SK-N-SH (cell line): Measurements from ENCODE around the gene FAM222B. TPM values are rescaled to one million over a fixed set of nuclear protein-coding genes. Genes with fewer than 3 reads are reported as not detected.

Experiments used
- CTCF ChIA-PET: fragments of 300-600, 350-600 bp; formaldehyde crosslinking; extraction: SDS; loops from one replicate; lab custom pipeline; 2021; lab: Yijun Ruan, JAX
- POLR2A ChIA-PET: fragments of 350-600 bp; sonication (Branson Sonifier 250); formaldehyde crosslinking; extraction: SDS; loops from one replicate; lab custom pipeline; 2020; ENCODE audit warnings: antibody characterized with exemption, inconsistent platforms; lab: Yijun Ruan, JAX
- DNase-seq: peaks from one replicate; pipeline ENCODE4 v3.0.0; 2012
- H2AFZ ChIP-seq: fragments of 200-600 bp; sonication (generic); 2 replicates; pipeline ENCODE4 v1.8.1; 2016; ENCODE audit warnings: antibody characterized with exemption, mild to moderate bottlenecking, low read depth
- H3F3A ChIP-seq: fragments of 200-600 bp; sonication (generic); replicated peaks from 2 replicates; pipeline ENCODE3; 2016; ENCODE audit warnings: antibody characterized with exemption, mild to moderate bottlenecking; ENCODE audit not compliant: insufficient read depth
- H3K27ac ChIP-seq, 2 experiments: fragments of 200-500 bp in 1 of 2; fragments of 200-600 bp in 1 of 2; sonication (Bioruptor generic) in 1 of 2; sonication (generic), shearing (Covaris generic) in 1 of 2; 2 replicates each; pipeline versions ENCODE4 v1.5.1 to v1.6.1; 2014 to 2016; ENCODE audit warnings: low read depth in 2 of 2, inconsistent platforms in 1 of 2, low read length in 1 of 2, mild to moderate bottlenecking in 1 of 2, mixed read lengths in 1 of 2
- H3K27me3 ChIP-seq: fragments of 200-600 bp; sonication (generic), shearing (Covaris generic); 2 replicates; pipeline ENCODE4 v1.6.1; 2016; ENCODE audit warnings: mixed run types; ENCODE audit not compliant: insufficient read depth
- H3K36me3 ChIP-seq, 2 experiments: fragments of 200-500 bp in 1 of 2; fragments of 200-600 bp in 1 of 2; sonication (Bioruptor generic) in 1 of 2; sonication (generic) in 1 of 2; replicated peaks in 1 of 2; 2 replicates each; pipeline versions ENCODE3 to v1.5.1; 2014 to 2016; ENCODE audit warnings: low read length in 1 of 2, mild to moderate bottlenecking in 1 of 2; ENCODE audit not compliant: insufficient read depth in 2 of 2, control insufficient read depth in 1 of 2
- H3K4me1 ChIP-seq, 2 experiments: fragments of 200-500 bp in 1 of 2; fragments of 200-600 bp in 1 of 2; sonication (Bioruptor generic) in 1 of 2; sonication (generic), shearing (Covaris generic) in 1 of 2; 2 replicates each; pipeline versions ENCODE4 v1.5.1 to v1.6.1; 2014 to 2016; ENCODE audit warnings: low read depth in 1 of 2, low read length in 1 of 2, mixed run types in 1 of 2; ENCODE audit not compliant: insufficient read depth in 2 of 2, control insufficient read depth in 1 of 2
- H3K4me2 ChIP-seq: fragments of 200-600 bp; sonication (generic), shearing (Covaris generic); 2 replicates; pipeline ENCODE4 v1.6.1; 2017; ENCODE audit warnings: mixed run types
- H3K4me3 ChIP-seq, 2 experiments: fragments of 200-500 bp in 1 of 2; fragments of 200-600 bp in 1 of 2; sonication (Bioruptor generic) in 1 of 2; sonication (generic), shearing (Covaris generic) in 1 of 2; 2 replicates each; pipeline versions ENCODE4 v1.5.1 to v1.8.1; 2014 to 2016; ENCODE audit warnings: low read depth in 2 of 2, inconsistent platforms in 1 of 2, low read length in 1 of 2, mild to moderate bottlenecking in 1 of 2, mixed read lengths in 1 of 2, moderate library complexity in 1 of 2
- H3K79me2 ChIP-seq: fragments of 200-600 bp; sonication (generic); 2 replicates; pipeline ENCODE4 v1.8.1; 2017; ENCODE audit warnings: mild to moderate bottlenecking; ENCODE audit not compliant: insufficient read depth
- H3K9ac ChIP-seq: fragments of 200-600 bp; sonication (generic); 2 replicates; pipeline ENCODE4 v1.6.1; 2017; ENCODE audit warnings: mixed run types
- H3K9me2 ChIP-seq: fragments of 200-600 bp; sonication (generic); 2 replicates; pipeline ENCODE4 v1.6.1; 2017; ENCODE audit warnings: mixed run types
- H3K9me3 ChIP-seq: fragments of 200-600 bp; sonication (generic); 2 replicates; pipeline ENCODE4 v1.6.1; 2017; ENCODE audit warnings: mixed run types, mild to moderate bottlenecking, moderate library complexity
- H4K20me1 ChIP-seq: fragments of 200-600 bp; sonication (generic); 2 replicates; pipeline ENCODE4 v1.6.1; 2017; ENCODE audit warnings: mild to moderate bottlenecking, mixed run types; ENCODE audit not compliant: insufficient read depth
- CHD2 ChIP-seq: fragments of 150-350 bp; IDR thresholded peaks from 2 replicates; pipeline ENCODE4 v1.6.1; 2018; ENCODE audit warnings: low read length; ENCODE audit not compliant: partially characterized antibody
- EZH2phosphoT487 ChIP-seq: fragments of 200-600 bp; sonication (generic); IDR thresholded peaks from 2 replicates; pipeline ENCODE4 v1.6.1; 2017; ENCODE audit warnings: low read depth, mixed run types, mild to moderate bottlenecking, antibody characterized with exemption, moderate library complexity, borderline replicate concordance
- FOXJ3 ChIP-seq: sonication (generic); formaldehyde crosslinking; IDR thresholded peaks from 2 replicates; pipeline ENCODE4 v1.5.1; 2020; ENCODE audit warnings: mild to moderate bottlenecking, missing genetic modification reagents
- FOXM1 ChIP-seq: IDR thresholded peaks from 2 replicates; pipeline ENCODE4 v1.4.0; 2012; ENCODE audit warnings: low read depth, mild to moderate bottlenecking
- IRF3 ChIP-seq: fragments of 150-350 bp; IDR thresholded peaks from 2 replicates; pipeline ENCODE4 v1.6.1; 2016; ENCODE audit warnings: mild to moderate bottlenecking, low read depth, low read length
- JUND ChIP-seq: IDR thresholded peaks from 2 replicates; pipeline ENCODE4 v1.4.0; 2012
- MEF2A ChIP-seq: IDR thresholded peaks from 2 replicates; pipeline ENCODE4 v1.4.0; 2012; ENCODE audit warnings: low read depth, borderline replicate concordance
- MXI1 ChIP-seq: IDR thresholded peaks from 2 replicates; pipeline ENCODE4 v1.6.1; 2012; ENCODE audit warnings: mild to moderate bottlenecking, low read depth, low read length, improper control_type of control experiment
- NFIC ChIP-seq: IDR thresholded peaks from 2 replicates; pipeline ENCODE4 v1.4.0; 2012; ENCODE audit warnings: borderline replicate concordance
- PBX3 ChIP-seq: IDR thresholded peaks from 2 replicates; pipeline ENCODE4; 2012
- RAD21 ChIP-seq: IDR thresholded peaks from 2 replicates; pipeline ENCODE4 v1.6.1; 2012; ENCODE audit warnings: mild to moderate bottlenecking, low read length
- RCOR1 ChIP-seq: fragments of 150-350 bp; IDR thresholded peaks from 2 replicates; pipeline ENCODE4 v1.6.1; 2017; ENCODE audit warnings: antibody characterized with exemption, low read length
- RFX5 ChIP-seq: IDR thresholded peaks from 2 replicates; pipeline ENCODE4 v1.6.1; 2012; ENCODE audit warnings: mild to moderate bottlenecking, improper control_type of control experiment, low read length
- RXRA ChIP-seq: IDR thresholded peaks from 2 replicates; pipeline ENCODE4 v1.4.0; 2012; ENCODE audit warnings: low read depth, mild to moderate bottlenecking, borderline replicate concordance
- SIN3A ChIP-seq: IDR thresholded peaks from 2 replicates; pipeline ENCODE4 v1.6.1; 2012; ENCODE audit warnings: low read depth, mild to moderate bottlenecking, low read length, moderate library complexity, borderline replicate concordance
- SMC3 ChIP-seq: IDR thresholded peaks from 2 replicates; pipeline ENCODE4 v1.6.1; 2012; ENCODE audit warnings: low read depth, low read length, improper control_type of control experiment
- TAF1 ChIP-seq: IDR thresholded peaks from 2 replicates; pipeline ENCODE4 v1.6.1; 2012; ENCODE audit warnings: low read depth, mild to moderate bottlenecking, low read length, moderate library complexity, borderline replicate concordance
- TCF12 ChIP-seq: IDR thresholded peaks from 2 replicates; pipeline ENCODE4 v1.4.0; 2012
- TEAD4 ChIP-seq: IDR thresholded peaks from 2 replicates; pipeline ENCODE4 v1.4.0; 2012; ENCODE audit warnings: mild to moderate bottlenecking, borderline replicate concordance; ENCODE audit not compliant: insufficient read depth
- USF2 ChIP-seq: fragments of 150-350 bp; IDR thresholded peaks from 2 replicates; pipeline ENCODE4 v1.6.1; 2017; ENCODE audit warnings: antibody characterized with exemption, low read length, low read depth, borderline replicate concordance
- WGBS: methylation state at CpG from one replicate; pipeline ENCODE4 v1.1.6; 2017; ENCODE audit warnings: low lambda C conversion rate; 5-methylcytosine and 5-hydroxymethylcytosine counted together
- polyA plus RNA-seq, 3 experiments: library from polyadenylated mRNA; depleted of rRNA; stranded (reverse); fragments of >200 nt; gene quantifications; 2 replicates each; pipeline ENCODE4 v1.2.3, GENCODE V29; 2012
- TF ChIP-seq, protein P1 (sequence below): IDR thresholded peaks from 2 replicates; pipeline ENCODE4 v1.6.1; 2012; ENCODE audit warnings: mild to moderate bottlenecking, low read depth, low read length, moderate library complexity

Gene FAM222B
- polyA plus RNA-seq, 1 of the 3 experiments (the other 2 are of a cell fraction): 9.0 TPM

GRCh38 chr17:28864991-28865849, 22.6 kb upstream of the FAM222B start:
- no peak for DNase-seq
- POLR2A ChIA-PET: no interaction called here
- Histone ChIP-seq H3K4me1 (no peaks in the 10 kb centered on the region), H3K79me2 (no peaks in the 10 kb centered on the region), H2AFZ (no peak overlapping the region), H3K27ac (no peak overlapping the region), H3K4me3 (no peak overlapping the region), H3K4me2 (no peak overlapping the region), H3K27me3 (no peaks in the 10 kb centered on the region), H3K9me2 (no peaks in the 10 kb centered on the region), H3K9me3 (no peaks in the 10 kb centered on the region), H3F3A (no peaks in the 10 kb centered on the region), H3K9ac (no peak overlapping the region), H4K20me1 (no peaks in the 10 kb centered on the region), H3K36me3 (peaks cover 3 to 7% of the 10 kb centered on the region in 2 experiments)
- WGBS: 85% methylated on average over 10 of the region's 11 CpGs
- CTCF ChIA-PET: no interaction called here
- TF ChIP-seq TEAD4 (no peak), CHD2 (no peak), EZH2phosphoT487 (no peak), RCOR1 (no peak), PBX3 (no peak), TCF12 (no peak)

DNA sequence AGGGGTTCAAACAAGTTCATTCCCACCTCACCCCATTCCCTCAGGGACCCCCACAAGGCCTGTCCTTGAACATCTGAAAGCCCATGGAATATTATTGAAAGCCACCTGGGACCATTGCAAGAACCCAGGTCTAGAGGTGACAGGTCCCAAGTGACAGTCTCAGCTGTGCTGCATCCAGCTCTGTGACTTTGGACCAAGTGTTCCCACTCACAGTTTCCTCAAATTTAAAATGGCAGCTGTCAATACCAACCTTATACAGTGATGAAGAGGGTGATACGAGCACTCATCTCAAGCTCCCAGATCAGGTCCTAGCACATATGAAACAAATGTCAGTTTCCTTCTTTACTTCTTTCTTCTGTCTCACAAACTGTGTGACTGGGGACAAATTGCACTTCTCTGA, 21.4 kb upstream of the FAM222B start:
- Histone ChIP-seq H3K9ac (no peak overlapping the region), H3K27ac (no peak overlapping the region), H3K9me3 (no peaks in the 10 kb centered on the region), H3K9me2 (no peaks in the 10 kb centered on the region), H3F3A (no peaks in the 10 kb centered on the region), H3K4me2 (no peak overlapping the region), H4K20me1 (no peaks in the 10 kb centered on the region), H3K4me1 (no peaks in the 10 kb centered on the region), H3K79me2 (no peaks in the 10 kb centered on the region), H3K4me3 (no peak overlapping the region), H2AFZ (no peak overlapping the region), H3K27me3 (no peaks in the 10 kb centered on the region), H3K36me3 (peaks cover 3 to 12% of the 10 kb centered on the region in 2 experiments)
- POLR2A ChIA-PET: no interaction called here
- DNase-seq: no peak
- 89% methylated on average over 1 of the region's 1 CpG for WGBS
- CTCF ChIA-PET: interaction anchor here (0.6 kb wide), 1 partner anchor 70 kb away, joined by 3 read pairs; no protein-coding TSS in a partner anchor
- TF ChIP-seq SMC3 (no peak), JUND (no peak), TEAD4 (no peak), USF2 (no peak), TAF1 (no peak), EZH2phosphoT487 (no peak), RAD21 (no peak), RCOR1 (no peak), MEF2A (no peak), RFX5 (no peak), RXRA (no peak), NFIC (no peak), SIN3A (no peak), MXI1 (no peak), FOXM1 (no peak), FOXJ3 (CRISPR knock-in tag) (no peak), IRF3 (no peak)
- TF ChIP-seq, protein P1, sequence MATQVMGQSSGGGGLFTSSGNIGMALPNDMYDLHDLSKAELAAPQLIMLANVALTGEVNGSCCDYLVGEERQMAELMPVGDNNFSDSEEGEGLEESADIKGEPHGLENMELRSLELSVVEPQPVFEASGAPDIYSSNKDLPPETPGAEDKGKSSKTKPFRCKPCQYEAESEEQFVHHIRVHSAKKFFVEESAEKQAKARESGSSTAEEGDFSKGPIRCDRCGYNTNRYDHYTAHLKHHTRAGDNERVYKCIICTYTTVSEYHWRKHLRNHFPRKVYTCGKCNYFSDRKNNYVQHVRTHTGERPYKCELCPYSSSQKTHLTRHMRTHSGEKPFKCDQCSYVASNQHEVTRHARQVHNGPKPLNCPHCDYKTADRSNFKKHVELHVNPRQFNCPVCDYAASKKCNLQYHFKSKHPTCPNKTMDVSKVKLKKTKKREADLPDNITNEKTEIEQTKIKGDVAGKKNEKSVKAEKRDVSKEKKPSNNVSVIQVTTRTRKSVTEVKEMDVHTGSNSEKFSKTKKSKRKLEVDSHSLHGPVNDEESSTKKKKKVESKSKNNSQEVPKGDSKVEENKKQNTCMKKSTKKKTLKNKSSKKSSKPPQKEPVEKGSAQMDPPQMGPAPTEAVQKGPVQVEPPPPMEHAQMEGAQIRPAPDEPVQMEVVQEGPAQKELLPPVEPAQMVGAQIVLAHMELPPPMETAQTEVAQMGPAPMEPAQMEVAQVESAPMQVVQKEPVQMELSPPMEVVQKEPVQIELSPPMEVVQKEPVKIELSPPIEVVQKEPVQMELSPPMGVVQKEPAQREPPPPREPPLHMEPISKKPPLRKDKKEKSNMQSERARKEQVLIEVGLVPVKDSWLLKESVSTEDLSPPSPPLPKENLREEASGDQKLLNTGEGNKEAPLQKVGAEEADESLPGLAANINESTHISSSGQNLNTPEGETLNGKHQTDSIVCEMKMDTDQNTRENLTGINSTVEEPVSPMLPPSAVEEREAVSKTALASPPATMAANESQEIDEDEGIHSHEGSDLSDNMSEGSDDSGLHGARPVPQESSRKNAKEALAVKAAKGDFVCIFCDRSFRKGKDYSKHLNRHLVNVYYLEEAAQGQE: no peak
